H1 (cell line): ENCODE measurements around the gene GRM8.

Source experiments
- CEBPB ChIP-seq: IDR thresholded peaks from 2 replicates; pipeline ENCODE4 v1.6.1; 2012; ENCODE audit warnings: low read depth, low read length
- EZH2 ChIP-seq: fragments of 200-600 bp; sonication (generic); IDR thresholded peaks from 2 replicates; pipeline ENCODE4 v1.7.1; 2012; ENCODE audit warnings: low read depth, mild to moderate bottlenecking, moderate library complexity, low read length, inconsistent platforms; ENCODE audit not compliant: severe bottlenecking
- MAFK ChIP-seq: IDR thresholded peaks from 2 replicates; pipeline ENCODE4 v1.6.1; 2012; ENCODE audit warnings: low read depth, mild to moderate bottlenecking, improper control_type of control experiment, low read length
- POLR2A ChIP-seq, 2 experiments: IDR thresholded peaks; 1 replicate in 1 of 2; 2 replicates in 1 of 2; pipeline ENCODE4 v1.6.1; 2011; ENCODE audit warnings: low read depth in 2 of 2, low read length in 2 of 2, mild to moderate bottlenecking in 2 of 2; ENCODE audit errors: control extremely low read depth in 1 of 2
- TF ChIP-seq, protein P1 (sequence below), 3 experiments: IDR thresholded peaks; 1 replicate in 2 of 3; 2 replicates in 1 of 3; pipeline versions ENCODE4 v1.5.1 to v1.6.1; 2011; ENCODE audit warnings: low read length in 3 of 3, mild to moderate bottlenecking in 3 of 3, inconsistent platforms in 2 of 3, low read depth in 1 of 3, moderate library complexity in 1 of 3; ENCODE audit not compliant: insufficient read depth in 1 of 3; ENCODE audit errors: control extremely low read depth in 1 of 3

DNA sequence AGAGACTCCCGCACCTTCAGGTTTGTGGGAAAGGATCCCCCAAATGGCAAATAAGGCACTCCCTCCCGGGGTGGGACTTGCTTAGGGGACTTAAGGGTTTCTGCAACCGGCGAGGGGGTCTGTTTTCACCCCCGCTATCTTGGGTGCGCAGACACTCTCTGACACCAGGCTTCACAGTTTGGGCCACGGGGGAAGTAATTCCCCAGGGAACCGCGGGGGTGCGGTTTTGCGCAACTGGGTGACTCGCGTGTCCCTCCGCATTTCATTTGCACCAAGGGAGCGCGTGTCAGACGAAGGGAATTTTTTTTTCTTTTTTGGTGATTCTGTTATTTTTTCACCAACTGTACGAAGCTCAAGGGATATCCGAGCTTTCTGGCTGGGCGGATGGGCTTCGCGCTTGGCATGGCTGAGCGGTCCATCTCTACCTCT lies 1.7 kb downstream of the GRM8 start:
- TF ChIP-seq MAFK (no peak), CEBPB (peak; percentile 40; the same call in 1 of the 2 replicates), EZH2 (peak; percentile 79), POLR2A (IDR thresholded peaks at IDR 0.05; ENCODE audit: control extremely low read depth in 1 of 2, low read depth in 2 of 2, low read length in 2 of 2) (no peak)
- TF ChIP-seq, protein P1, sequence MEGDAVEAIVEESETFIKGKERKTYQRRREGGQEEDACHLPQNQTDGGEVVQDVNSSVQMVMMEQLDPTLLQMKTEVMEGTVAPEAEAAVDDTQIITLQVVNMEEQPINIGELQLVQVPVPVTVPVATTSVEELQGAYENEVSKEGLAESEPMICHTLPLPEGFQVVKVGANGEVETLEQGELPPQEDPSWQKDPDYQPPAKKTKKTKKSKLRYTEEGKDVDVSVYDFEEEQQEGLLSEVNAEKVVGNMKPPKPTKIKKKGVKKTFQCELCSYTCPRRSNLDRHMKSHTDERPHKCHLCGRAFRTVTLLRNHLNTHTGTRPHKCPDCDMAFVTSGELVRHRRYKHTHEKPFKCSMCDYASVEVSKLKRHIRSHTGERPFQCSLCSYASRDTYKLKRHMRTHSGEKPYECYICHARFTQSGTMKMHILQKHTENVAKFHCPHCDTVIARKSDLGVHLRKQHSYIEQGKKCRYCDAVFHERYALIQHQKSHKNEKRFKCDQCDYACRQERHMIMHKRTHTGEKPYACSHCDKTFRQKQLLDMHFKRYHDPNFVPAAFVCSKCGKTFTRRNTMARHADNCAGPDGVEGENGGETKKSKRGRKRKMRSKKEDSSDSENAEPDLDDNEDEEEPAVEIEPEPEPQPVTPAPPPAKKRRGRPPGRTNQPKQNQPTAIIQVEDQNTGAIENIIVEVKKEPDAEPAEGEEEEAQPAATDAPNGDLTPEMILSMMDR (IDR thresholded peaks at IDR 0.05; ENCODE audit: control extremely low read depth in 1 of 3, insufficient read depth in 1 of 3, low read depth in 1 of 3, low read length in 3 of 3), result no peak
